ENCODE measurements around the gene CTNNA3. TPM values are rescaled to one million over a fixed set of nuclear protein-coding genes. Genes with fewer than 3 reads are reported as not detected.

CTNNA3 gene
- total and polyA plus RNA-seq, 4 donors, result 0.38 to 8.9 (median 5.2) TPM

- DNase-seq, result no peak
- WGBS, 2 donors, result 85 to 91% methylated on average over 3 of the region's 3 CpGs
- intact Hi-C loops (cut with DNase I), result no loop called here
These were observed 1480.1 kb downstream of the CTNNA3 start for GRCh38 chr10:66215920-66216319.

DNA sequence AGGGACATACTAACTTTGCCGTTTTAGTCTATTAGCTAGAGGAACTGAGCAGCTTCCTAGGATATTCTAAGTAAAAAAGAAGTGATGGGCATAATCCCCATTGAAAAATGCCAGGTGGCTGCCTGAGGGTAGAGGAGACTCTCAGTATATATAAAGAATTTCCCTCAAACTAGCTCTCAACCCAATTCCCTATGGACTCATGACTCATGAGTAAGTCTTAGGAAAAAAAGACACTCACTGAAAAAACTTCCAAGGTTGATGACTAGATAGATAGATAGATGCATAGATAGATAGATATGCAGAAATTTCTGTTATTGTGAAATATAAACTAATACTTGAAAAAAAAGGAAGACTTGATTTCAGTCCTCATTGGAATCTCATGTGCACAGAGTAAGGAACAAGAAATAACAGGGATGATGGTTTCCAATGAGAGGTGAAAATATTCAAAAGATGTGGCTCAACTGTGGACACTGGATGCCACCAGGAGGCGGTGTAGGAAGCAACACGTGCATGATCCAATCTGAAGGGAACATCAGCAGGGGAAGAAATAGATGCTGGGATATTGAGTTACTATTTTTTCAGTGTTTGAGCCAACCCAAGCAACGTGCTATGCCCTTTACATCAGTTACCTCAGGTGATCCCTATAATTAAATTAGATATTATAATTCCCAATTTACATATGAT lies 1481.1 kb downstream of the CTNNA3 start:
- intact Hi-C loops (cut with DNase I), result no loop called here
- H3K36me3 ChIP-seq (ENCODE audit: control insufficient read depth in 1 of 2, insufficient read depth in 2 of 2, low read length in 1 of 2), result no peaks in the 10 kb centered on the region
- H3K9me3 ChIP-seq (ENCODE audit: control insufficient read depth, low read length), result no peaks in the 10 kb centered on the region
- H3K27me3 ChIP-seq (ENCODE audit: control insufficient read depth in 1 of 2, insufficient read depth in 2 of 2, low read length in 1 of 2), result no peaks in the 10 kb centered on the region
- no peak overlapping the region for H3K4me3 ChIP-seq (ENCODE audit: low read length in 2 of 2)
- ATAC-seq (ENCODE audit: low FRiP score), result no peak
- H3K27ac ChIP-seq (ENCODE audit: low read depth in 1 of 2, low read length in 2 of 2), result no peak overlapping the region
- WGBS, 2 donors, result 66 to 72% methylated on average over 4 of the region's 4 CpGs
- H3K4me1 ChIP-seq (ENCODE audit: control insufficient read depth in 1 of 2, insufficient read depth in 2 of 2, low read length in 2 of 2), result no peaks in the 10 kb centered on the region
- DNase-seq, result no peak

More at GRCh38 chr10:66215920-66216319, 1480.1 kb downstream of the CTNNA3 start:
- Histone ChIP-seq H3K36me3 (ENCODE audit: control insufficient read depth in 1 of 2, insufficient read depth in 2 of 2, low read length in 1 of 2) (no peaks in the 10 kb centered on the region), H3K27ac (ENCODE audit: low read depth in 1 of 2, low read length in 2 of 2) (no peak overlapping the region), H3K27me3 (ENCODE audit: control insufficient read depth in 1 of 2, insufficient read depth in 2 of 2, low read length in 1 of 2) (no peaks in the 10 kb centered on the region), H3K9me3 (ENCODE audit: control insufficient read depth, low read length) (no peaks in the 10 kb centered on the region), H3K4me1 (ENCODE audit: control insufficient read depth in 1 of 2, insufficient read depth in 2 of 2, low read length in 2 of 2) (no peaks in the 10 kb centered on the region), H3K4me3 (ENCODE audit: low read length in 2 of 2) (no peak overlapping the region)
- no peak for ATAC-seq (ENCODE audit: low FRiP score)

GRCh38 chr10:66209025-66209424 lies 1487.0 kb downstream of the CTNNA3 start:
- no peak for DNase-seq
- H3K4me3 ChIP-seq (ENCODE audit: low read length in 2 of 2), result no peak overlapping the region
- intact Hi-C loops (cut with DNase I), result no loop called here
- H3K36me3 ChIP-seq (ENCODE audit: control insufficient read depth in 1 of 2, insufficient read depth in 2 of 2, low read length in 1 of 2), result no peaks in the 10 kb centered on the region
- H3K9me3 ChIP-seq (ENCODE audit: control insufficient read depth, low read length), result no peaks in the 10 kb centered on the region
- no peaks in the 10 kb centered on the region for H3K27me3 ChIP-seq (ENCODE audit: control insufficient read depth in 1 of 2, insufficient read depth in 2 of 2, low read length in 1 of 2)
- H3K4me1 ChIP-seq (ENCODE audit: control insufficient read depth in 1 of 2, insufficient read depth in 2 of 2, low read length in 2 of 2), result no peaks in the 10 kb centered on the region
- no peak overlapping the region for H3K27ac ChIP-seq (ENCODE audit: low read depth in 1 of 2, low read length in 2 of 2)
- no peak for ATAC-seq (ENCODE audit: low FRiP score)

DNA sequence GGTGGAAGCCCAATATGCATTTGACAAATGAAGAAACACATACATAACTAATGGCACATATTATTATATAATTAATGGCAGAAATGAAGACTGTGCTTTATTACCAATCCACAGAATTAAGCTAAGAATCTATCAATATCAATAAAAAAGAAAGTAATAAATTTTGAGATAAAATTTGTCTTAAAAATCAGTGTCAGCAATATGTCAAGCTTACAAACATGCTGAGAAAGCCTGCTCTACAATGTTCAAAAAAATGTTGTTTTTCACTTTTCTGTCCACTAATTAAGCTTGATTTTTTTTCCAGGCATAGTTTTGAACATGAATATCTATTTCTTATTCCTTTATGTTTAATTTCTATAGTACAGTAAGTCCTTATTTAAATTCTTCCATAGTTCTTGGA lies 1491.2 kb downstream of the CTNNA3 start:
- Histone ChIP-seq H3K4me1 (ENCODE audit: control insufficient read depth in 1 of 2, insufficient read depth in 2 of 2, low read length in 2 of 2) (no peaks in the 10 kb centered on the region), H3K27me3 (ENCODE audit: control insufficient read depth in 1 of 2, insufficient read depth in 2 of 2, low read length in 1 of 2) (no peaks in the 10 kb centered on the region), H3K27ac (ENCODE audit: low read depth in 1 of 2, low read length in 2 of 2) (no peak overlapping the region), H3K9me3 (ENCODE audit: control insufficient read depth, low read length) (no peaks in the 10 kb centered on the region), H3K36me3 (ENCODE audit: control insufficient read depth in 1 of 2, insufficient read depth in 2 of 2, low read length in 1 of 2) (no peaks in the 10 kb centered on the region), H3K4me3 (ENCODE audit: low read length in 2 of 2) (no peak overlapping the region)
- DNase-seq (no peak), ATAC-seq (ENCODE audit: low FRiP score) (no peak)
- intact Hi-C loops (cut with DNase I), result no loop called here

- DNase-seq, result no peak
- Histone ChIP-seq H3K4me3 (ENCODE audit: low read length in 2 of 2) (no peak overlapping the region), H3K27ac (ENCODE audit: low read depth in 1 of 2, low read length in 2 of 2) (no peak overlapping the region), H3K27me3 (ENCODE audit: control insufficient read depth in 1 of 2, insufficient read depth in 2 of 2, low read length in 1 of 2) (no peaks in the 10 kb centered on the region), H3K4me1 (ENCODE audit: control insufficient read depth in 1 of 2, insufficient read depth in 2 of 2, low read length in 2 of 2) (no peaks in the 10 kb centered on the region), H3K9me3 (ENCODE audit: control insufficient read depth, low read length) (no peaks in the 10 kb centered on the region), H3K36me3 (ENCODE audit: control insufficient read depth in 1 of 2, insufficient read depth in 2 of 2, low read length in 1 of 2) (no peaks in the 10 kb centered on the region)
- 82 to 87% methylated on average over 3 of the region's 3 CpGs for WGBS, 2 donors
- intact Hi-C loops (cut with DNase I), result no loop called here
- no peak for ATAC-seq (ENCODE audit: low FRiP score)
These were observed 1493.9 kb downstream of the CTNNA3 start for GRCh38 chr10:66202101-66202500.

DNA sequence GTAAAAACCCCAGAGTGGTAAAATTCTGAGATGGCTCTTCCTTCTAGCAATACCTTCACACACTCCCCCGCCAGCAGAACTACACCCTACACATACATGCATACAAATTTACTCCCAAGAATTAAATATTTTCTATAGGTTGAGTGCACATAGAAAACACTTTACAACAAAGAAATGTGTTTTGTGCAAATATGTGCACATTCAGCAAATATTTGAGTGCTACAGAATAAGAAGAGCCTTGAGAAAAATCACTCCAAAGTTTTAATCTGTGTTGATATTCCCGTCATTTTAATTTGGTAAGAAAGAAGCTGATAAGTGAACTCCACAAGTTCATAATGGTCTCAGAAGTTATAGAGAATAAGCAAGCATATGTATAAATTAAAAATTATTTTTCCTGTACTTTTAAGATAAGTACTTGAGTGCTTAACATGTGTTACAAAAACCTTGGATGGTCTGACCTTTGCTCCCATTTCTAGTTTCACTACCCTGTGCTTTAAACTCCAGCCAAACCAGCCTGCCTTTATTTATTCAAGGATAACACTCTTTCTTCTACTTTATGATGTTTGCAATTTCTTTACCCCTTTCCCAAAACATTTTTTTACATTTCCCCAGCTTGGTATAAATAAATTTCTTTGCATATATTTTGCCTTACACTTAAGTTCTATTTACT lies 1503.7 kb downstream of the CTNNA3 start:
- ATAC-seq (ENCODE audit: low FRiP score) (no peak), DNase-seq (no peak)
- Histone ChIP-seq H3K36me3 (ENCODE audit: control insufficient read depth in 1 of 2, insufficient read depth in 2 of 2, low read length in 1 of 2) (no peaks in the 10 kb centered on the region), H3K27me3 (ENCODE audit: control insufficient read depth in 1 of 2, insufficient read depth in 2 of 2, low read length in 1 of 2) (no peaks in the 10 kb centered on the region), H3K9me3 (ENCODE audit: control insufficient read depth, low read length) (peaks cover 2% of the 10 kb centered on the region), H3K4me1 (ENCODE audit: control insufficient read depth in 1 of 2, insufficient read depth in 2 of 2, low read length in 2 of 2) (no peaks in the 10 kb centered on the region), H3K27ac (ENCODE audit: low read depth in 1 of 2, low read length in 2 of 2) (no peak overlapping the region), H3K4me3 (ENCODE audit: low read length in 2 of 2) (no peak overlapping the region)
- intact Hi-C loops (cut with DNase I), result no loop called here
- 67 to 77% methylated on average over 2 of the region's 2 CpGs for WGBS, 2 donors

- no peak overlapping the region for H3K27ac ChIP-seq (ENCODE audit: low read depth in 1 of 2, low read length in 2 of 2)
- H3K4me3 ChIP-seq (ENCODE audit: low read length in 2 of 2), result no peak overlapping the region
- intact Hi-C loops (cut with DNase I), result no loop called here
- 88 to 92% methylated on average over 2 of the region's 2 CpGs for WGBS, 2 donors
- no peaks in the 10 kb centered on the region for H3K9me3 ChIP-seq (ENCODE audit: control insufficient read depth, low read length)
- DNase-seq, result no peak
- no peaks in the 10 kb centered on the region for H3K36me3 ChIP-seq (ENCODE audit: control insufficient read depth in 1 of 2, insufficient read depth in 2 of 2, low read length in 1 of 2)
- no peak for ATAC-seq (ENCODE audit: low FRiP score)
- no peaks in the 10 kb centered on the region for H3K4me1 ChIP-seq (ENCODE audit: control insufficient read depth in 1 of 2, insufficient read depth in 2 of 2, low read length in 2 of 2)
- no peaks in the 10 kb centered on the region for H3K27me3 ChIP-seq (ENCODE audit: control insufficient read depth in 1 of 2, insufficient read depth in 2 of 2, low read length in 1 of 2)
These were observed 1505.6 kb downstream of the CTNNA3 start for GRCh38 chr10:66190413-66190812.

DNA sequence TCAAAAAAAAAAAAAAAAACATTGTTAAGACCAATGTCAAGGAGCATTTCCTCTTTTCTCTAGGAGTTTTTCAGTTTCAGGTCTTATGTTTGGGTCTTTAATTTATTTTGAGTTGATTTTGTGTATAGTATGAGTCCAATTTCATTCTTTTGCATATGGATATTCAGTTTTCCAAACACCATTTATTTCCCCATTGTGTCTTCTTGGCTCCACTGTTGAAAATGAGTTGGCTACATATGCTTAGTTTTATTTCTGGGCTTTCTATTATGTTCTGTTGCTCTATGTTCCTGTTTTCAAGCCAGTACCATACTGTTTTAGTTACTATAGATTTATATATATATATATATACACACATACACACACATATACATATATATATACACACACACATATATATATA lies 1506.7 kb downstream of the CTNNA3 start:
- no peaks in the 10 kb centered on the region for H3K36me3 ChIP-seq (ENCODE audit: control insufficient read depth in 1 of 2, insufficient read depth in 2 of 2, low read length in 1 of 2)
- intact Hi-C loops (cut with DNase I), result no loop called here
- H3K9me3 ChIP-seq (ENCODE audit: control insufficient read depth, low read length), result no peaks in the 10 kb centered on the region
- no peak overlapping the region for H3K27ac ChIP-seq (ENCODE audit: low read depth in 1 of 2, low read length in 2 of 2)
- H3K4me1 ChIP-seq (ENCODE audit: control insufficient read depth in 1 of 2, insufficient read depth in 2 of 2, low read length in 2 of 2), result no peaks in the 10 kb centered on the region
- ATAC-seq (ENCODE audit: low FRiP score) (no peak), DNase-seq (no peak)
- H3K27me3 ChIP-seq (ENCODE audit: control insufficient read depth in 1 of 2, insufficient read depth in 2 of 2, low read length in 1 of 2), result no peaks in the 10 kb centered on the region
- no peak overlapping the region for H3K4me3 ChIP-seq (ENCODE audit: low read length in 2 of 2)

- no peaks in the 10 kb centered on the region for H3K27me3 ChIP-seq (ENCODE audit: control insufficient read depth in 1 of 2, insufficient read depth in 2 of 2, low read length in 1 of 2)
- H3K4me1 ChIP-seq (ENCODE audit: control insufficient read depth in 1 of 2, insufficient read depth in 2 of 2, low read length in 2 of 2), result no peaks in the 10 kb centered on the region
- no peak for DNase-seq
- H3K27ac ChIP-seq (ENCODE audit: low read depth in 1 of 2, low read length in 2 of 2), result no peak overlapping the region
- H3K4me3 ChIP-seq (ENCODE audit: low read length in 2 of 2), result no peak overlapping the region
- H3K36me3 ChIP-seq (ENCODE audit: control insufficient read depth in 1 of 2, insufficient read depth in 2 of 2, low read length in 1 of 2), result no peaks in the 10 kb centered on the region
- no peak for ATAC-seq (ENCODE audit: low FRiP score)
- WGBS, 2 donors, result 36 to 40% methylated on average over 3 of the region's 3 CpGs
- intact Hi-C loops (cut with DNase I), result no loop called here
- no peaks in the 10 kb centered on the region for H3K9me3 ChIP-seq (ENCODE audit: control insufficient read depth, low read length)
These were observed 1508.8 kb downstream of the CTNNA3 start for GRCh38 chr10:66187053-66187733.
